Stimulated activated CD4-positive, alpha-beta T cell treated with anti-CD3 and anti-CD28 coated beads, TNF-alpha, amount 100 ng/mL, for 1 hour (primary cell): ENCODE data around the gene KLHL2.
A peak's percentile ranks its signal among the peaks of the same experiment; 100 is the strongest.
"Not testable (repeated sequence)": the region's sequence is repeated elsewhere in the genome, so short reads cannot be mapped to it uniquely, and the experiment has no call there.

Source experiments
- DNase-seq, 3 donors: peaks; one replicate each; pipeline ENCODE4 v3.0.0-alpha.2; 2020; ENCODE audit warnings: low read depth in 3 of 3, low spot score in 1 of 3

The KLHL2 gene

GRCh38 chr4:165327211-165328100 lies 120.1 kb downstream of the KLHL2 start, which contains the start of gene MSMO1:
MSMO1 (plus strand) TSS chr4:165327669; CDS start chr4:165333371, 5,702 bp downstream.
- DNase-seq: peak; percentile 90 to 93 (median 91)

DNA sequence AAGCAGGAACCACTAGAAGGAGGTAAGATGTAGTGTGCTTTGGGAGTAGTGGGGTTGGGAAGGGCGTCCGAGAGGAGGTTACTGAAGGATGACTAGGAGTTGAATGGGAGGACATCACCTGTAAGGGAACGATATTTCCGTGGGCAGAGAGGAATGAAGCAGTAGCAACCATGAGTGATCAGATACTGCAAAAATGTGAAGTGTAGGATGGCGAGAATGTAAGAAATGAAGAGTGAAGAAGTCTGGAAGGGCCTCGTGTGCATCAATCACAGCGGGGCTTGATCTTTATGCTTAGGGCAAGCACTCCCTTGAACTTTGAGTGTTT lies 120.7 kb downstream of the KLHL2 start:
- no peak for DNase-seq

- DNase-seq: no peak
Measured at GRCh38 chr4:165328708-165329107, 121.3 kb downstream of the KLHL2 start.

DNA sequence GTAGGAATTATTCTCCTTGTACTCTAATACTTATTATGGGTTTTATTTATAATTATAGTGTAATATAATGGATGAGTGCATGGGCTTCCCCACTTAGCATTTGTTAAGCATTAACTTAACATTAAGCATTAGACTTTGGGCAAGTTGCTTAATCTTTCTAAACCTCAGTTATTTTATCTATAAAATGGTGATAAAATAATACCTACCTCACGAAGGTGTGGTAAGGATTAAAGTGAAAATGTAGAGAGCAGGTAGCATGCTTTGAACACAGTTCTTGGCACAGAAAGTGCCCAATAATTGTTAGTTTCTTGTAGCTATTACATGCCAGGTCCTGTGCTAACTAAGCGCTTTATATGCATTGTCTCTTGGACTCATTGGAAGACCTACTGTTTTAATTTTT lies 122.7 kb downstream of the KLHL2 start:
- no peak for DNase-seq

- DNase-seq: no peak
Measured at GRCh38 chr4:165330666-165331065, 123.3 kb downstream of the KLHL2 start.

GRCh38 chr4:165331359-165331758 lies 124.0 kb downstream of the KLHL2 start:
- no peak for DNase-seq

- DNase-seq: no peak
Measured at GRCh38 chr4:165331823-165332222, 124.5 kb downstream of the KLHL2 start.

DNA sequence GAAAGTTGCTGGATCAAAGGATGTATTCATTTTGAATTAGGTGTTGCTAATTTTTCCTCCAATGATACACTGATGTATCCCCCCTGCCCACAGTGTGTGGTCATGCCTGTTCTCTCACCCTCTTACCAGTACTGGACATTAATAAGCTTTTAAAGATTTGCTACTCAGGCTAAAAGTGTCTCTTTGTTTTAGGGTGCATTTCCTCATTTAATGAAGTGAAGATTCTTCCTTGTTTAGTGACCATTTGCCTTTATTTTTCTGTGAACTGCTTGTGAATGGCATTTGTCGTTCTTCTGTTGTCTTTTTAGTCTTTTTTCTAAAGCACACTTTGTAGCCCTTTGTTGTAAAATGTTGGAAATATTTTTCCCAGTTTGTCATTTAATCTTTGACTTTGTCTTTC lies 125.1 kb downstream of the KLHL2 start:
- DNase-seq: no peak

- no peak for DNase-seq
Measured at GRCh38 chr4:165335163-165335703, 127.9 kb downstream of the KLHL2 start.

DNA sequence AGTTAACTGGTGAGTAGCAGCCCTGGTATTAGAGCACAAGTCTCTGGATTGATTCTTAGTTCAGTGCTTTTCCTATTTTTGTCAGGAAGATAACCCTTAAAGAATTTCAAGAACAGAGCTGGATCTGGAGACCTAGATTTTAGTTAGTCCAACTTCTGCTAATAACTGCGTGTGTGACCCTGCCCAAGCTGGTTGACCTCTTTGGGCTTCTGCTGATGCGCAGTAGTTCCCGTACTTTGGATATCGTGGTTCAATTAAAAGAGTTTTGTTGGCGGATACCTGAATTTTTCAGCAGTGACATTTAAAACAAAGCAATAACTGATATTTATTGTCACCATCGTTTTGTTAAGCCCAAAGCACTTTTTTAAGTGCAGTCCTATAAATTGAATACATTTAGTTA lies 129.4 kb downstream of the KLHL2 start:
- no peak for DNase-seq

DNA sequence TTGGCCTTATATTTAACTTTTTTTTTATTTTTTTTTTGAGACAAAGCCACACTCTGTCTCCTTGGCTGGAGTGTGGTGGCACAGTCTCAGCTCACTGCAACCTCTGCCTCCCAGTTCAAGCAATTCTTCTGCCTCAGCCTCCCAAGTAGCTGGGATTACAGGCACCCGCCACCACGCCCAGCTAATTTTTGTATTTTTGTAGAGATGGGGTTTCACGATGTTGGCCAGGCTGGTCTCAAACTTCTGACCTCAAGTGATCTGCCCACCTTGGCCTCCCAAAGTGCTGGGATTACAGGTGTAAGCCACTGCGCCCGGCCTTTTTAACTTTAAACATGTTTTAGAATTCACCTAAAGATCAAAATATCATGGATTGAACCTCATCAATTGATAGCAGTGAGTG lies 135.0 kb downstream of the KLHL2 start:
- not testable (repeated sequence) for DNase-seq

DNA sequence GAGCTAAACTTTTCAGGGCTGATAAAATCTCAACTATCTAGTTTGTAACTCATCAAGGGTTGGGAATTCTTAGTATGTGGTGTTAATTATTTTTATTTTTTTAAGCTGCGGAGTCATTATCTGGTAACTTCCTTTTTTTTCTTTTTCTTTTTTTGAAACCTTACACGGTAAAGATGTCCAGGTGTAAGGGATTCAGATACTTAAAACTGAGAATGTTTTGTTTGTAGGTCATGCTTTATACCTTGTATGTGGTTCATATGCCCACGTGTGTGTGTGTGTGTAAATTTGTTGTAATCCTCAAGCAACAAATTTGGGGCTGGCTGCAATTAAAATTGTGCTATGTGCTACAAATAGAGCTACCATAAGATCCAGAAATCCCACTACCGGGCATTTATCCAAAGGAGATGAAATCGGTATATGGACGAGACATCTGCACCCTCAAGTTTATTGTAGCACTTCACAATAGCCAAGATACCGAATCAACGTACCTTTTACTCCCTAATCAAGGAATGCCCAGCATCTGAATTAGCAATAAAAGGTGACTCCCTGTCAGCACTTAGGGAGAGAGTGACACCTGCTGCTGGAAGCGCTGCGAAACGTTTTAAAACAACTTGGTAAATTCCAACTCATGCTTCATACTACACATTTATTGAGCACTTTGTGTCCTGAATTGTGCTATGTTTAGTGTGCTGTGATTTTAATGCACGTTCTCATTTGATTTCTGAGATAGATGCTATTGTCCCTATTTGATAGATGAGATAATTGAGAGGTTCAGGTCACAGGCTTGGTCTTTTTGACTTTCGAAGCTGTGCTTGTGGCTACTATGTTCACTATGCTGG lies 136.2 kb downstream of the KLHL2 start:
- no peak for DNase-seq

- no peak for DNase-seq
Measured at GRCh38 chr4:165345666-165346417, 138.5 kb downstream of the KLHL2 start.

DNA sequence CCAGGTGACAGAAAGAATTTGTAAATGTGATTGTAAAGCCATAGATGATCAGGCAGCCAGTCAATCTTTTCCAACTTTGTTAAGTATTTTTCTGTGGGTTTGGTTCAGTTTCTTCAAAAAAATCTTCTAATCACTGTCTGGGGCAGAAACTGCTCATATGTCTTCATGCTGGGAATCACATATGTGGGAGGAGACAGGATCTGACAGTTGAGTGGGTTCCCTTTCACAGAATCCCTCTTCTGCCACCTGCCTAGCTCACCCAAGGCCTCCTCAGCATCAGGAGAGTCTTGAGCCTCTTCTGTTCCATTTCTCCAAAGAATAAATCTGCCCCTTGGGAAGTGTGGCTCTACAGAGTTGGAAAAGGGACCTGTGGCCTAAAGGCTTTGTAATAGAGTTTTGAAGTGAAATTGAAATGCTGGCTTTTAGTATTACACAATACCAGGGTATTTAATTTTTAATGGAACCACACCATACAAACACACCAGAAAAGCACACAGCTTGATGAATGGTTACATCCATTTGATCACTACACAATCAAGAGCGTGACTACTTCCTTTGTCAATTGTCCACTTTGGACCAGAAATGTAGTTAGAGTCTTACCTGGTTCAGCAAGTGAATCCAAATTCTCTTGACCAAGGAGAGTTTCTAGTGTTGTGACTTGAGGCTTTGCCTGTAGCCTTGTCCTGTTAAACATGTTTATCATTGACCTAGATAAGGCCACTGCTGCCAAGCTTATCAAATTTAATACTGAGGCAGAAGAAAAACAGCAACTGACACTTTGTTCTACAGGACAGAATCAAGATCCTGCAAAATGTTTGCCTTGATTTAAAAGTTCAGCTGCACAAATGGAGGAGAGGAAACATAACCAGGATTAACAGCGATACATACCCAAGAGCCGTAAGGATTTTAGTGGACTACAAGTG lies 140.5 kb downstream of the KLHL2 start:
- no peak for DNase-seq

DNA sequence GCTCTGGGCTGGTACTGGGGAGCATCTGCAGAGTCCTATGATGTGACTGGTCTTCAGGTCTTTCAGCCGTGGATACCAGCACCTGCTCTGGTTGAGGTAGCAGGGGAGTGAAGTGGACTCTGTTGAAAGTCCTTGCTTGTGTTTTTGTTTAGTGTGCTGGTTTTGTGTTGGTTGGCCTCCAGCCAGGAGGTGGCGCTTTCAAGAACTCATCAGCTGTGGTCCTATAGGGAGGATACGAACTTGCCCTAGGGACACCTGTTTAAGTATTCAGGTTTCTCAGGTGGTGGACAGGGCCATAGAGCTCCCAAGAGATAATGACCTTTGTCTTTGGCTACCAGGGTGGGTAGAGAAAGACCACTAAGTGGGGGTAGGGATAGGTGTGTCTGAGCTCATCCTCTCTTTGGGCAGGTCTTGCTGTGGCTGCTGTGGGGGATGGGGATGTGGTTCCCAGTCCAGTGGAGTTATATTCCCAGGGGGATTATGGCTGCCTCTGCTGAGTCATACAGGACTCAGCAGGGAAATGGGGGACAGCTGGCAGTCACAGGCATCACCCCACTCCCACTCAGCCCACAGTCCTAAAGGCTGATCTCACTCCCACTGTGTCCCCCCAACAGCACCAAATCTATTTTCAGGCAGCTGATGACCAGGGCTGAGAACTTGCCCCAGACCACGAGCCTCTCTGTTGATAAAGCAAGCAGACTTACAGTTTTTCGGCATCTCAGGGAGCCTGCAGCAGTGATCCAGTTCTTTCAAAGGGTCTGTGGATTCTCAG lies 144.2 kb downstream of the KLHL2 start:
- no peak for DNase-seq

DNA sequence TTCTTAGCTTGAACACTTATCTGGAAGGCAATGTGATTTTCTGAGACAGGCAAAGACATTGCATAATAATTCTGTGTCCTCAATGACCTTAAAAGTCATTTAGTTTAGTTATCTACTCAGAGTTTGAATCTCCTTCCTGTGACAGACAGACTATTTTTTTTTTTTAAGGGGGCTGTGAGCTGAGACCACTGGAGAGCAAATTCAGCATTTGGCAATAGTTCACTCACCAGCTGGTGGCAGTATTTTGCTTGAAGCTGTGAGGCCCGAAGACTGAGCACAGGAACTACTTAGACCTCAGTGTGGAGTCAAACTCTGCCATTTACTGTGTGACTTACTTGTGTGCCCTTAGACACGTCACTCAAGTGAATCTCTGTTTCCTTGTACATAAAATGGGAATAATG lies 148.5 kb downstream of the KLHL2 start:
- no peak for DNase-seq

- no peak for DNase-seq
Measured at GRCh38 chr4:165359506-165359905, 152.1 kb downstream of the KLHL2 start.

DNA sequence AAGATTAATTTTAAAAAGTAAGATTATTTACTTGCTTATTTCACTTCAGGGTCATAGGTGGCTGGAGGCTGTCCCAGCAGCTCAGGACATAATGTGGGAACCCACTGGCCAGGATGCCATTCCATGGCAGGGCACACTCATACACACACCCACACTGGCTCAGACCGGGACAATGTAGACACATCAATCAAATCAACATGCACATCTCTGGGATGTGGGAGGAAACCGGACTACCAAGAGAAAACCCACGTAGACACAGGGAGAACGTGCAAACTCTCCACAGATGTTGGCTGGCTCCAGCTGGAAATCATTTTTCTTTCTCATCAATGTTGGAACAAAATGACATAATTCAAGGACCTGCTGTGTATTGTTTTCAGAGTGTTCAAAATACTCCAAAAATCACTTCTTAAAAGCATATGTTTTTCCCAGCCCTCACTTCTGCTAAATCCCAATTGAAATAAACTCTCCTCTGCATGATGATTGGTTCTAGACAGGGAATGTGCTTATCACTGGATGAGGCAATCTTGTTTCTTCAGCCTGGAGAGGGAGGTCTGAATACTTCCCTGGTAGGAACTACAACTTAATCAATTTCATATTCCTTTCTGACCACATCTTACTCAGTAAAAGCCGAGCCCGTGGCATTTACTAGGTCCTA lies 152.8 kb downstream of the KLHL2 start:
- DNase-seq: no peak
